ENCODE data around the gene DTX3.
"Not testable (repeated sequence)": the region's sequence is repeated elsewhere in the genome, so short reads cannot be mapped to it uniquely, and the experiment has no call there.

Gene DTX3

GRCh38 chr12:57604454-57604991 lies at the start of gene DTX3:
Gene DTX3 (plus strand): TSS chr12:57604824. CDS start chr12:57606518, 1,694 bp downstream.
- no peak for DNase-seq

GRCh38 chr12:57554897-57555296 lies 49.7 kb upstream of the DTX3 start:
- no peak for DNase-seq

GRCh38 chr12:57558864-57559263 lies 45.8 kb upstream of the DTX3 start:
- DNase-seq: no peak

GRCh38 chr12:57560516-57560915 lies 44.1 kb upstream of the DTX3 start:
- no peak for DNase-seq

- not testable (repeated sequence) for DNase-seq
These were observed 43.5 kb upstream of the DTX3 start for GRCh38 chr12:57561117-57561516.

GRCh38 chr12:57563358-57563757 lies 41.3 kb upstream of the DTX3 start:
- DNase-seq: no peak

- DNase-seq: no peak
These were observed 40.4 kb upstream of the DTX3 start for GRCh38 chr12:57564178-57564740.

GRCh38 chr12:57568838-57569237 lies 35.8 kb upstream of the DTX3 start:
- no peak for DNase-seq

GRCh38 chr12:57569858-57570257 lies 34.8 kb upstream of the DTX3 start:
- DNase-seq: no peak

GRCh38 chr12:57570438-57570837 lies 34.2 kb upstream of the DTX3 start:
- DNase-seq: not testable (repeated sequence)

GRCh38 chr12:57571926-57572762 lies 32.5 kb upstream of the DTX3 start:
- no peak for DNase-seq

GRCh38 chr12:57574795-57575194 lies 29.8 kb upstream of the DTX3 start:
- no peak for DNase-seq

GRCh38 chr12:57575771-57576612 lies 28.6 kb upstream of the DTX3 start:
- no peak for DNase-seq

GRCh38 chr12:57576613-57577160 lies 27.9 kb upstream of the DTX3 start:
- no peak for DNase-seq

GRCh38 chr12:57577981-57578758 lies 26.5 kb upstream of the DTX3 start:
- DNase-seq: no peak

GRCh38 chr12:57579011-57579410 lies 25.6 kb upstream of the DTX3 start:
- no peak for DNase-seq

- no peak for DNase-seq
These were observed 24.8 kb upstream of the DTX3 start for GRCh38 chr12:57579677-57580465.

GRCh38 chr12:57580466-57580795 lies 24.2 kb upstream of the DTX3 start:
- DNase-seq: no peak

- no peak for DNase-seq
These were observed 22.8 kb upstream of the DTX3 start for GRCh38 chr12:57581802-57582201.

GRCh38 chr12:57582440-57582839 lies 22.2 kb upstream of the DTX3 start:
- DNase-seq: no peak

- peak; percentile 44 for DNase-seq
These were observed 21.4 kb upstream of the DTX3 start for GRCh38 chr12:57583008-57583831.
